GM12878 (cell line): ENCODE data around the gene NEDD8. TPM values are rescaled to one million over a fixed set of nuclear protein-coding genes. Genes with fewer than 3 reads are reported as not detected.

Experiments used
- ATAC-seq: fragments of 200-7000 bp; cut with Tn5 transposase; 3 replicates; pipeline ENCODE4 v1.9.1; 2020; ENCODE audit warnings: mild to moderate bottlenecking, moderate library complexity
- BruUV-seq: library from RNA; stranded (reverse); fragments of 400-500 nt; replicated peaks from 2 replicates; lab custom pipeline; 2021; lab: Mats Ljungman, UMichigan
- CTCF ChIA-PET: fragments of 300-600 bp; sonication (Branson Sonifier 250); formaldehyde crosslinking; extraction: SDS; loops from one replicate; lab custom pipeline; 2021; ENCODE audit warnings: inconsistent platforms; lab: Yijun Ruan, JAX
- POLR2A ChIA-PET: fragments of 350-600 bp; formaldehyde crosslinking; extraction: SDS; loops from one replicate; lab custom pipeline; 2021; ENCODE audit warnings: inconsistent platforms; lab: Charles Lee
- RAD21 ChIA-PET: fragments of 300-600 bp; sonication (Branson Sonifier 250); formaldehyde crosslinking; loops from one replicate; lab custom pipeline; 2023; ENCODE audit warnings: antibody characterized with exemption; ENCODE audit not compliant: unreplicated experiment; lab: Charles Lee
- SMC1A ChIA-PET: fragments of 300-600 bp; sonication (Branson Sonifier 250); formaldehyde crosslinking; loops from one replicate; lab custom pipeline; 2023; ENCODE audit not compliant: unreplicated experiment, uncharacterized antibody; lab: Charles Lee
- DNase-seq: peaks from one replicate; pipeline ENCODE4 v3.0.0-alpha.2; 2011; ENCODE audit warnings: low read depth, low spot score
- FAIRE-seq: peaks from 3 replicates; lab custom pipeline; 2011; peaks lifted over from hg19 to GRCh38; lab: Jason Lieb, UNC
- H2AFZ ChIP-seq: 2 replicates; pipeline ENCODE4 v1.6.0; 2011; ENCODE audit warnings: low read depth, low read length, control low read depth; ENCODE audit not compliant: control insufficient read depth
- H3K27ac ChIP-seq: 2 replicates; pipeline ENCODE4 v1.5.1; 2011; ENCODE audit warnings: control low read depth; ENCODE audit not compliant: control insufficient read depth, insufficient read depth
- H3K27me3 ChIP-seq, 2 experiments: replicated peaks in 1 of 2; 2 replicates each; pipeline versions ENCODE4 v1.6.0 to v1.6.1; 2011; ENCODE audit warnings: low read length in 1 of 2; ENCODE audit not compliant: control insufficient read depth in 2 of 2, insufficient read depth in 2 of 2
- H3K36me3 ChIP-seq, 2 experiments: 2 replicates each; pipeline ENCODE4 v1.5.1; 2011; ENCODE audit warnings: low read length in 1 of 2; ENCODE audit not compliant: control insufficient read depth in 2 of 2, insufficient read depth in 2 of 2
- H3K4me1 ChIP-seq: 2 replicates; pipeline ENCODE4 v1.6.1; 2011; ENCODE audit warnings: mild to moderate bottlenecking, low read length, moderate library complexity, mixed read lengths; ENCODE audit not compliant: control insufficient read depth, insufficient read depth
- H3K4me2 ChIP-seq: 2 replicates; pipeline ENCODE4 v1.6.0; 2011; ENCODE audit warnings: control low read depth; ENCODE audit not compliant: control insufficient read depth, insufficient read depth
- H3K4me3 ChIP-seq: fragments of 200-600 bp; sonication (generic); 2 replicates; pipeline ENCODE4 v1.5.1; 2016
- H3K79me2 ChIP-seq: 2 replicates; pipeline ENCODE4 v1.6.0; 2011; ENCODE audit warnings: low read length; ENCODE audit not compliant: control insufficient read depth, insufficient read depth
- H3K9ac ChIP-seq: 2 replicates; pipeline ENCODE4 v1.8.0; 2011; ENCODE audit warnings: low read length, control low read depth, mixed read lengths; ENCODE audit not compliant: control insufficient read depth, insufficient read depth
- H3K9me3 ChIP-seq: replicated peaks from 3 replicates; pipeline ENCODE4 v1.5.1; 2011; ENCODE audit warnings: mild to moderate bottlenecking, low read length; ENCODE audit not compliant: control insufficient read depth, insufficient read depth
- H4K20me1 ChIP-seq: 2 replicates; pipeline ENCODE4 v1.6.0; 2011; ENCODE audit not compliant: control insufficient read depth, insufficient read depth
- BCL11A ChIP-seq: IDR thresholded peaks from 2 replicates; pipeline ENCODE4 v1.6.1; 2011; ENCODE audit warnings: low read depth, low read length
- EED ChIP-seq: sonication (generic); IDR thresholded peaks from 2 replicates; pipeline ENCODE4 v1.6.1; 2016; ENCODE audit warnings: antibody characterized with exemption, low read depth
- FOS ChIP-seq: IDR thresholded peaks from 3 replicates; pipeline ENCODE4 v1.6.1; 2011; ENCODE audit warnings: borderline replicate concordance; ENCODE audit not compliant: insufficient read length; ENCODE audit errors: extremely low read depth
- HDAC6 ChIP-seq: fragments of 200-600 bp; sonication (generic); IDR thresholded peaks from one replicate; pipeline ENCODE4 v1.8.0; 2017; ENCODE audit warnings: antibody characterized with exemption; ENCODE audit not compliant: unreplicated experiment
- MTA3 ChIP-seq: IDR thresholded peaks from 2 replicates; pipeline ENCODE4 v1.6.1; 2012; ENCODE audit warnings: low read length, inconsistent platforms, borderline replicate concordance
- POLR2A ChIP-seq: IDR thresholded peaks from 2 replicates; pipeline ENCODE4 v1.6.1; 2011; ENCODE audit warnings: low read depth, mild to moderate bottlenecking, low read length
- POLR2AphosphoS2 ChIP-seq: IDR thresholded peaks from 2 replicates; pipeline ENCODE4 v1.6.1; 2011; ENCODE audit warnings: low read depth, mild to moderate bottlenecking, low read length, improper control_type of control experiment, moderate library complexity
- RELA ChIP-seq: fragments of 450-650 bp; IDR thresholded peaks from 2 replicates; pipeline ENCODE4 v1.8.0; 2014; ENCODE audit warnings: borderline replicate concordance; ENCODE audit not compliant: partially characterized antibody
- ZZZ3 ChIP-seq: IDR thresholded peaks from 2 replicates; pipeline ENCODE4 v1.6.1; 2011; ENCODE audit warnings: low read depth; ENCODE audit not compliant: control insufficient read depth, insufficient read length
- WGBS: methylation state at CpG from one replicate; pipeline ENCODE4 v1.1.6; 2016; ENCODE audit warnings: low lambda C conversion rate; ENCODE audit not compliant: insufficient replicate concordance, insufficient coverage; ENCODE audit errors: missing lambda C conversion rate; 5-methylcytosine and 5-hydroxymethylcytosine counted together
- in situ Hi-C: fragments of 300-500 bp; cut with MboI; formaldehyde crosslinking; loops from 9 replicates; pipeline ENCODE4 v1.14.3; 2018; ENCODE audit warnings: mixed read lengths
- intact Hi-C: fragments of 100-400 bp; cut with micrococcal nuclease; formaldehyde crosslinking; loops from one replicate; pipeline ENCODE4 v1.14.2; 2022; ENCODE audit not compliant: unreplicated experiment
- polyA plus RNA-seq, 11 experiments: library from polyadenylated mRNA; depleted of rRNA in 4 of 11; unstranded in 6 of 11; stranded (reverse) in 5 of 11; fragments of >200 nt; fragmentation: Nextera tagmentation in 4 of 11; fragmentation: Illumina TruSeq in 1 of 11; extraction: Ambion mirVana in 4 of 11; extraction: Trizol in 1 of 11; gene quantifications; 1 replicate in 1 of 11; 2 replicates in 10 of 11; pipeline versions ENCODE4 v1.2.1 to v1.2.3, GENCODE V29; 2011 to 2016; ENCODE audit warnings: inconsistent platforms in 2 of 11, missing spikeins in 2 of 11, low read depth in 1 of 11
- total RNA-seq, 4 experiments: library from RNA; depleted of rRNA in 3 of 4; stranded (reverse); fragments of >200 nt in 3 of 4; fragmentation: Illumina TruSeq in 1 of 4; extraction: Trizol in 1 of 4; gene quantifications; 2 replicates each; pipeline versions ENCODE4 v1.2.1 to v1.2.3, GENCODE V29; 2013 to 2021
- TF ChIP-seq, protein P1 (sequence below): IDR thresholded peaks from 2 replicates; pipeline ENCODE4 v1.6.1; 2011; ENCODE audit warnings: low read depth, mild to moderate bottlenecking, low read length, moderate library complexity, borderline replicate concordance; ENCODE audit errors: extremely low read depth
- TF ChIP-seq, protein P2 (sequence below): IDR thresholded peaks from 2 replicates; pipeline ENCODE4 v1.6.1; 2012; ENCODE audit warnings: low read depth, low read length, improper control_type of control experiment

NEDD8 gene
- total and polyA plus RNA-seq, 10 of the 15 experiments (the other 5 are each of a cell fraction or from before 2014, with no cell fraction given): 164 to 991 (median 300) TPM

DNA sequence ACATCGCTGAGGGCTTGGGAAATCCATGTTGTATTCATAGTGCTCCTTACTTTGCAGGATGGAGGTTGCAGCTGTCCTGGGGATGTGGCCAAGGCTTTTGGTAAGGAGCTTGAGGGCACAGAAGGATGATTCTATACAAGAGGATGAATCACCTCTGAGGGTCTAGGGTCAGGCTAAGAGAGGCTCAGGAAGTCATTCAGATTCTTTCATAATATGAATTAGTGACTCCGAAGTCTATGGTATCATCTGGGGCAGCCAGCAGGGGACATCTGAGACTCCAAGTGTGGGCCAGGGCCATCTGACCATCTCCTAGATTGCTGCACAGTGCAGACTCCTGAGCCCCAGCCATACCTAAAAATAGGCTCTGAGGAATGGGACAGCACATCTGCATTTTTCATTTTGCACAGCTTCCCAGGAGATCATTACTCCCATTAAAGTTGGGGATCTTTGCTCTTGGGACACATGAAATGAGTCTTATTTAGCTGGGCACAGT is 5.3 kb upstream of the NEDD8 start:
- Histone ChIP-seq H3K9ac (no peak overlapping the region), H3K36me3 (peaks cover 11 to 52% of the 10 kb centered on the region in 2 experiments), H3K79me2 (peaks cover 33% of the 10 kb centered on the region), H3K9me3 (no peaks in the 10 kb centered on the region), H2AFZ (no peak overlapping the region), H4K20me1 (peaks cover 3% of the 10 kb centered on the region; the same call in 1 of the 2 replicates), H3K4me3 (no peak overlapping the region)
- SMC1A ChIA-PET: interaction anchor here (0.6 to 1.5 kb wide), 5 partner anchors 8 to 62 kb away, joined by 3 to 4 read pairs (median 3); partner anchors contain the start of genes DHRS1 and NOP9
- intact Hi-C loops: no loop called here
- no peak for FAIRE-seq
- no peak for ATAC-seq
- CTCF ChIA-PET: interaction anchor here (0.6 to 12.3 kb wide), 6 partner anchors 24 to 96 kb away, joined by 3 to 368 read pairs (median 5); partner anchors contain the start of genes CHMP4A, CIDEB, DHRS1 and NOP9
- POLR2A ChIA-PET: interaction anchor here (0.7 to 1.9 kb wide), 6 partner anchors 9 to 76 kb away, joined by 3 to 6 read pairs (median 3); partner anchors contain the start of genes IRF9, MDP1 and RABGGTA
- DNase-seq: no peak
- WGBS: 97% methylated on average over 2 of the region's 2 CpGs
- in situ Hi-C loops: no loop called here
- RAD21 ChIA-PET: interaction anchor here (0.6 to 1.1 kb wide), 2 partner anchors 59 to 193 kb away, joined by 3 read pairs; no protein-coding TSS in a partner anchor
- TF ChIP-seq POLR2A (0 out of 2 replicates have a peak, but pooled peaks have one; percentile 2), RELA (no peak)
- TF ChIP-seq, all 136 proteins: peak for 1
- Histone ChIP-seq H3K4me2 (no peak overlapping the region), H3K27me3 (no peaks in the 10 kb centered on the region), H3K4me1 (peaks cover 15% of the 10 kb centered on the region), H3K27ac (no peak overlapping the region)
- no TSS peak for BruUV-seq

DNA sequence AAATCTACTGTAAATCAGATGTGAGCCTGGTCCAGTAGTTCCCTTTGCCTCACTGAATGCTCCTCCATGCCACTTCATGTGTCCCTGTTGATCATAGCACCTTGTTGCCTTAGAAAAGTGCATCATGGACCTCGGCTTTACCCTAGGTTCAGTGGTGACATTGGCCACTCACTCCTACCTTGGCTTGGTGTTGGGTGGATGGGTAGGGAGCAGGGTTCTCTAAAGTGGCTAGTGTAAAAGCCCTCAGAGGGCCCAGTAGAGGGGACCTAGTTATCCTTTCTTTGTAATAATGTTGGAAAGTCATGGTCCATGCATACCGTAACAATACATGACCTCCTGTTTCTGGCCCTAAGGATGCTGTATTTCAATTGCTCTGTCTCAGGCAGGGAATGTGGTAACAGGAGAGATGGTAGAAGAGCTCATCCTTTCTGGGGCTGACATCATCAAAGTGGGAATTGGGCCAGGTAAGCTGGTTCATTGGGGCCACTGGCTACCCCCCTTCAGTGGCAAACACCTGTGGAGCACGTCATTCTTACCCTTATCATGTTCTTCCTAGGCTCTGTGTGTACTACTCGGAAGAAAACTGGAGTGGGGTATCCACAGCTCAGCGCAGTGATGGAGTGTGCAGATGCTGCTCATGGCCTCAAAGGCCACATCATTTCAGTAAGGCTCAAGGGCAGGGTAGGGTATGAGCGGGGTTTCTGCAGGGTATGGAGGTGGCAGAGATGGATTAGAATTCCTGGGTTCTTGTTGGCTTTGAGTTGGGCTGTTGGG is 4.7 kb upstream of the NEDD8 start:
- ATAC-seq (no peak), FAIRE-seq (no peak), DNase-seq (no peak)
- peaks cover 15% of the 10 kb centered on the region for H3K4me1 ChIP-seq
- ChIA-PET CTCF (interaction anchor here (0.7 to 1.4 kb wide), 3 partner anchors 23 to 71 kb away, joined by 4 to 6 read pairs (median 4); partner anchors contain the start of genes CHMP4A and CIDEB), POLR2A (interaction anchor here (0.8 to 1.9 kb wide), 5 partner anchors 8 to 75 kb away, joined by 3 to 6 read pairs (median 3); partner anchors contain the start of genes IRF9 and RABGGTA), SMC1A (interaction anchor here (0.6 to 1.5 kb wide), 6 partner anchors 8 to 189 kb away, joined by 3 to 5 read pairs (median 3); partner anchors contain the start of gene CHMP4A), RAD21 (interaction anchor here (0.6 to 1.3 kb wide), 3 partner anchors 60 to 194 kb away, joined by 3 read pairs; no protein-coding TSS in a partner anchor)
- H3K79me2 ChIP-seq: peaks cover 32% of the 10 kb centered on the region
- TF ChIP-seq MTA3 (no peak), HDAC6 (no peak), RELA (no peak), EED (no peak), BCL11A (no peak), POLR2AphosphoS2 (0 out of 2 replicates have a peak, but pooled peaks have one; percentile 30), ZZZ3 (no peak), POLR2A (peak; percentile 45; the same call in 1 of the 2 replicates), FOS (no peak)
- TF ChIP-seq, protein P1, sequence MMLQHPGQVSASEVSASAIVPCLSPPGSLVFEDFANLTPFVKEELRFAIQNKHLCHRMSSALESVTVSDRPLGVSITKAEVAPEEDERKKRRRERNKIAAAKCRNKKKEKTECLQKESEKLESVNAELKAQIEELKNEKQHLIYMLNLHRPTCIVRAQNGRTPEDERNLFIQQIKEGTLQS: no peak
- TF ChIP-seq, protein P2, sequence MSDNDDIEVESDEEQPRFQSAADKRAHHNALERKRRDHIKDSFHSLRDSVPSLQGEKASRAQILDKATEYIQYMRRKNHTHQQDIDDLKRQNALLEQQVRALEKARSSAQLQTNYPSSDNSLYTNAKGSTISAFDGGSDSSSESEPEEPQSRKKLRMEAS: no peak
- H2AFZ ChIP-seq: no peak overlapping the region
- no peaks in the 10 kb centered on the region for H3K9me3 ChIP-seq
- 97% methylated on average over 6 of the region's 6 CpGs for WGBS
- in situ Hi-C loops: no loop called here
- no peak overlapping the region for H3K9ac ChIP-seq
- no peak overlapping the region for H3K4me2 ChIP-seq
- H4K20me1 ChIP-seq: peaks cover 3% of the 10 kb centered on the region; the same call in 1 of the 2 replicates
- intact Hi-C loops: no loop called here
- BruUV-seq: no TSS peak
- H3K27ac ChIP-seq: no peak overlapping the region
- no peaks in the 10 kb centered on the region for H3K27me3 ChIP-seq
- peaks cover 11 to 52% of the 10 kb centered on the region in 2 experiments for H3K36me3 ChIP-seq
- no peak overlapping the region for H3K4me3 ChIP-seq
